Right lobe of liver (tissue), 6 donors: ENCODE results near the gene FAM174B. TPM values are rescaled to one million over a fixed set of nuclear protein-coding genes. Genes with fewer than 3 reads are reported as not detected.

Experiments
- ATAC-seq, 4 donors: fragments of 200-7000 bp; cut with Tn5 transposase; one replicate each; pipeline ENCODE4 v1.9.1; 2020; ENCODE audit warnings: mild to moderate bottlenecking in 4 of 4, moderate library complexity in 4 of 4
- DNase-seq, 3 donors: peaks; one replicate each; pipeline ENCODE4 v3.0.0-alpha.2; 2020
- H3K27ac ChIP-seq, 3 donors: fragments of 200-600 bp; one replicate each; pipeline ENCODE4 v1.8.0; 2022
- H3K27me3 ChIP-seq, 2 donors: fragments of 200-600 bp; one replicate each; pipeline ENCODE4 v1.8.0; 2022
- H3K36me3 ChIP-seq, 4 donors: fragments of 200-600 bp; sonication (generic) in 1 of 4; one replicate each; pipeline versions ENCODE4 v1.5.1 to v1.8.0; 2017 to 2022; ENCODE audit warnings: control low read depth in 1 of 4
- H3K4me1 ChIP-seq, 4 donors: fragments of 200-600 bp; sonication (generic) in 1 of 4; one replicate each; pipeline versions ENCODE4 v1.5.1 to v1.8.0; 2017 to 2022; ENCODE audit warnings: control low read depth in 1 of 4
- H3K4me3 ChIP-seq, 3 donors: fragments of 200-600 bp; one replicate each; pipeline ENCODE4 v1.8.0; 2022
- H3K9me3 ChIP-seq, 4 donors: fragments of 200-600 bp; sonication (generic) in 1 of 4; one replicate each; pipeline versions ENCODE4 v1.5.1 to v1.8.0; 2017 to 2022; ENCODE audit warnings: control low read depth in 1 of 4
- POLR2A ChIP-seq: fragments of 450-650 bp; IDR thresholded peaks from one replicate; pipeline ENCODE4 v1.6.1; 2017; ENCODE audit warnings: antibody characterized with exemption, mild to moderate bottlenecking
- WGBS: methylation state at CpG from one replicate; pipeline ENCODE4 v1.1.6; 2018; ENCODE audit warnings: low coverage, low lambda C conversion rate; ENCODE audit not compliant: insufficient coverage; ENCODE audit errors: missing lambda C conversion rate; 5-methylcytosine and 5-hydroxymethylcytosine counted together
- intact Hi-C, 2 donors: fragments of 100-400 bp; cut with DNase I; formaldehyde crosslinking; loops; one replicate each; pipeline versions ENCODE4 v1.11.2 to v1.14.1; 2022
- long read RNA-seq: library from polyadenylated mRNA; unstranded; transcript quantifications from one replicate; pipeline ENCODE4 v2.0.0, GENCODE V29; 2019
- total RNA-seq, 6 experiments: library from RNA; depleted of rRNA in 2 of 6; stranded (reverse); fragments of >200 nt in 2 of 6; fragmentation: NEBNext Ultra II Directional in 3 of 6; extraction: Animal tissue kit (Norgen Biotek cat#: 25700) in 3 of 6; gene quantifications; one replicate each; pipeline versions ENCODE4 v1.1.0 to v1.2.4, GENCODE V29; 2016 to 2023
- TF ChIP-seq, protein P1 (sequence below), 4 donors: fragments of 200-600 bp in 3 of 4; fragments of 450-650 bp in 1 of 4; IDR thresholded peaks; one replicate each; pipeline versions ENCODE4 v1.5.1 to v1.8.0; 2016 to 2022; ENCODE audit warnings: antibody characterized with exemption in 4 of 4, mild to moderate bottlenecking in 2 of 4
- donor health status: DM: no; HTN: yes; CAD: no.
- donor health status: DM: no; HTN: no; CAD: no.
- donor health status: DM: no; HTN: no; CAD: no.
- donor health status: DM: no; HTN: yes; CAD: no.
- donor health status: DM: no; HTN: yes; CAD: no.

The FAM174B gene
- 10 to 100 TPM in 1 of 6 experiments, 1 to 10 TPM in 5; 2.0 to 11.9 (median 4.7) TPM for total RNA-seq
- long read RNA-seq, partial matches to known transcripts = 0 of 1 reads
- long read RNA-seq, other reads (novel, unspliced or antisense) = 1 of 1 reads

DNA sequence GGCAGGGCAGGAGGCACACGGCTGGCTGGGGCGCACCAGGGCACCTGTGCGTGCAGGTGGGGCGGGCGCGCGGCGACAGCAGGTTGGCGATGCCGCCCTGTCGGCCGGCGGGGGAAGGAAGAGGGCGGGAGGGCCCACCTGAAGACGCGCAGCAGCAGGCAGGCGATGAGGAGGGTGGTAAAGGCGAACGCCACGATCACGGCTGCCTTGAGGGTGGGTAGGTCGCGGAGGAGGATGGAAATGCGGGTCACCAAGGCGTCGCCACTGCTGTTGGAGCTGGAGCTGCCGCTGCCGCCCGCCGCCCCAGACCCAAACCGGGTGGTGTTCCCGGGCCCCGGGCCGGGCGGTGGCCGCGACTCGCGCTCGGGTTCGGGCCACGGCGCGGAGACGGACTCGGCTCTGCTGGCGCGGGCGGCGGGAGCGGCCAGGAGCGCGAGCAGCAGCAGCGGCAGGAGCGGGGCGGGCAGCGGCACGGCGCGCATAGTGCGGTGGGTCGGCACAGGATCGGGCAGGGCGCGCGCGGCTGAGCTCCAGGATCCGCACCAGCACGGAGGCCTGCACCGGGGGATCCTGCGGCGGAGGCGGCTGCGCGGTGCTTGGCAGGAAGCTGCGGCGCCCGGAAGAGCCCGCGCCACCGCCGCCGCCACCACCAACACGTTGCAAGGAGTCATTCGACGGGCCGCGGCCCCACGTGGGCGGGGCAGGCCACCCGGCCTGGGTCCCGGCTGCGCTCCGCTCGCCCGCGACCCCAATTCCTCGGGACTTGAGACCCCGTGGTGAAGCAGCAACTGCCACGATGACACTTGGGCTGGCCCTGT lies at the start of gene FAM174B:
FAM174B (minus strand) TSS at position 598 of the 818 bp plus-strand sequence.
- TF ChIP-seq, protein P1, sequence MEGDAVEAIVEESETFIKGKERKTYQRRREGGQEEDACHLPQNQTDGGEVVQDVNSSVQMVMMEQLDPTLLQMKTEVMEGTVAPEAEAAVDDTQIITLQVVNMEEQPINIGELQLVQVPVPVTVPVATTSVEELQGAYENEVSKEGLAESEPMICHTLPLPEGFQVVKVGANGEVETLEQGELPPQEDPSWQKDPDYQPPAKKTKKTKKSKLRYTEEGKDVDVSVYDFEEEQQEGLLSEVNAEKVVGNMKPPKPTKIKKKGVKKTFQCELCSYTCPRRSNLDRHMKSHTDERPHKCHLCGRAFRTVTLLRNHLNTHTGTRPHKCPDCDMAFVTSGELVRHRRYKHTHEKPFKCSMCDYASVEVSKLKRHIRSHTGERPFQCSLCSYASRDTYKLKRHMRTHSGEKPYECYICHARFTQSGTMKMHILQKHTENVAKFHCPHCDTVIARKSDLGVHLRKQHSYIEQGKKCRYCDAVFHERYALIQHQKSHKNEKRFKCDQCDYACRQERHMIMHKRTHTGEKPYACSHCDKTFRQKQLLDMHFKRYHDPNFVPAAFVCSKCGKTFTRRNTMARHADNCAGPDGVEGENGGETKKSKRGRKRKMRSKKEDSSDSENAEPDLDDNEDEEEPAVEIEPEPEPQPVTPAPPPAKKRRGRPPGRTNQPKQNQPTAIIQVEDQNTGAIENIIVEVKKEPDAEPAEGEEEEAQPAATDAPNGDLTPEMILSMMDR (IDR thresholded peaks at IDR 0.05) = no peak
- peak; percentile 42 for TF ChIP-seq POLR2A
- ATAC-seq (peak; percentile 71 to 83 (median 75)), DNase-seq (peak in 2 of 3 donors; percentile 59 to 70)
- Histone ChIP-seq H3K27me3 (no peaks in the 10 kb centered on the region), H3K4me3 (peak within 1 kb of the TSS; percentile 46 to 61 (median 53)), H3K36me3 (no peaks in the 10 kb centered on the region), H3K27ac (peak within 1 kb of the TSS in 1 of 3 donors; percentile 18), H3K4me1 (peaks cover 0 to 3% (median 0%) of the 10 kb centered on the region in 4 donors), H3K9me3 (no peaks in the 10 kb centered on the region)
- WGBS = 7% methylated on average over 18 of the region's 100 CpGs
- intact Hi-C loops = no loop called here

DNA sequence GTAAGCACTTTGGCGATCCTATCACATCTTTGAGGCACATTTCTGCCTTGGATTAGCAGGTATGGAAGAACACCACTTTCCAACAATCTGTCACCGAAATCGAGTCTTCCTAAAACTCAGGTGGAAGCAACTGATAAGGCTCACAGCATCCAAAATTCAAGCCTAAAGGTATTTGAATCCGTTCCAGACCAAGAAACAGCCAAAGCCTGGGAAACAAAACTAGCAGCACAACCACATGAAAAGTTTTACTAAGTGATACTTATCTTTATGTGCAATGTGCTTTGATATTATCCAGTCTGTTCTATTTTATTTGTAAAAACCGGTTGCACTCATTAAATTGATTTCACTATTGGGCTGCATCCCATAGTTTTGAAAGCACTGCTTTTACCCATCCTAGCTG lies 40.5 kb upstream of the FAM174B start:
- no peak for ATAC-seq
- no peak for TF ChIP-seq POLR2A
- TF ChIP-seq, protein P1 (IDR thresholded peaks at IDR 0.05) = no peak
- Histone ChIP-seq H3K4me1 (no peaks in the 10 kb centered on the region), H3K9me3 (no peaks in the 10 kb centered on the region), H3K36me3 (no peaks in the 10 kb centered on the region), H3K27ac (no peak overlapping the region), H3K27me3 (no peaks in the 10 kb centered on the region), H3K4me3 (no peak overlapping the region)
- 49% methylated on average over 5 of the region's 5 CpGs for WGBS
- no peak for DNase-seq
- intact Hi-C loops = no loop called here

DNA sequence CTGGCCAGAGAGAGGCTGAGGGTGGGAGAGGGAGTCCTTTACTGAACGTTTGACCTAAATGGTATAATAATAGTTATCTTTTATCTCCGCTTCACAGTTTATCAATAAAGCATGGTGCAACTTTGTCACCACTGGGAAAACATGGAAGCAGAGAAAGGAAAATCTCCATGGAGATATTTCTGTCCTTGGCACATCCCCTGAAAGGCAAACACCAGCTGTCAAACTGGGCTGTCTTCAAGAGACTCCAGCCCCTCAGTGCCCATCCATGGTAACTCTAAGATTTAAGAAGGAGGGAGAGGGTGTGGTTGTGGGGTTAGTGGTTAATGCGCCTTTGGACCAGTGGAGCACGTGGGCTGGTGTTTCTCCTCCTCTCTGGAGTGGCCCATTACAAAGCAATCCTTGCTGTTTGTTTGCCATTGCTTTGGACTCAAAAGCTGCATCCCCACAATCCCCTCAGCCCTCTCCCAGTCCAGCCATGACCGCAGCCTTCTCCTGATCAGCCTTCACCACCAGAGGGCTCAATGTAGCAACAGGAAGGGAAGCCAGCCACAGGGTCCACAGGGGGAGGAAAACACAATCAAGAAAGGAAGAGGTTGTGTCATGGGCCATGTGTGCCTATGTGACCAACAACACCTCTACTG lies 38.2 kb upstream of the FAM174B start:
- Histone ChIP-seq H3K4me3 (no peak overlapping the region), H3K27me3 (no peaks in the 10 kb centered on the region), H3K9me3 (no peaks in the 10 kb centered on the region), H3K27ac (no peak overlapping the region), H3K4me1 (no peaks in the 10 kb centered on the region), H3K36me3 (no peaks in the 10 kb centered on the region)
- DNase-seq (no peak), ATAC-seq (peak; percentile 56 to 69 (median 64))
- TF ChIP-seq, protein P1 (IDR thresholded peaks at IDR 0.05) = peak in 3 of 4 donors; percentile 20 to 25 (median 21)
- TF ChIP-seq POLR2A = no peak
- intact Hi-C loops = no loop called here
- 49% methylated on average over 2 of the region's 5 CpGs for WGBS

DNA sequence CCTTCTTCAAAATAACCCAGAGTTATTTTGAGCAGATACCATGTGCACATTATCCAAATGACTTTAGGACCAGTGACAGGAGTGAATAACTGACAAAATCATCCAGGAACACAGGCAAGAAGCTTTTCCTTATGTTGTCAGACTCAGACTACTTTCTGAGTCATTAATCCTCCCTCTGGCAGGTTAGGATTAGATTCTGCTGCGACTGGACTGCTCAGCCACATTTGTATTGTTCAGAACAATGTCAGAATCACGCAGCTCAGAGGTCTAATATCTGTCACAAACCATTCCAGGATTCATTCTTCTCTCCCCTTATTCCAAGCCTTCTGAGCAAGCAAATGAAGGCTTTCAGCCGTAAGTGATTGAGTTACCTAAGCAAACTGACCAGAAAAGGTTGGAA lies 34.8 kb upstream of the FAM174B start:
- 96% methylated on average over 2 of the region's 3 CpGs for WGBS
- Histone ChIP-seq H3K4me3 (no peak overlapping the region), H3K4me1 (no peaks in the 10 kb centered on the region), H3K9me3 (no peaks in the 10 kb centered on the region), H3K27ac (no peak overlapping the region), H3K27me3 (no peaks in the 10 kb centered on the region), H3K36me3 (no peaks in the 10 kb centered on the region)
- DNase-seq = no peak
- TF ChIP-seq, protein P1 (IDR thresholded peaks at IDR 0.05) = no peak
- TF ChIP-seq POLR2A = no peak
- intact Hi-C loops = no loop called here
- no peak for ATAC-seq
